Measurements from ENCODE around the gene ANGPTL7.
"Not testable (repeated sequence)": the region's sequence is repeated elsewhere in the genome, so short reads cannot be mapped to it uniquely, and the experiment has no call there.

ANGPTL7 gene

GRCh38 chr1:11151826-11152612, 37.1 kb upstream of the ANGPTL7 start:
- Histone ChIP-seq H3K27ac (ENCODE audit: low read depth, low read length) (no peak overlapping the region), H3K27me3 (ENCODE audit: control insufficient read depth in 5 of 5, insufficient read depth in 4 of 5, low read length in 5 of 5) (no peaks in the 10 kb centered on the region), H3K4me1 (ENCODE audit: control insufficient read depth in 5 of 5, insufficient read depth in 5 of 5, low read length in 5 of 5) (peaks cover 0 to 10% (median 8%) of the 10 kb centered on the region in 5 donors), H3K9ac (ENCODE audit: low read length in 5 of 5) (no peak overlapping the region), H3K36me3 (ENCODE audit: control insufficient read depth in 5 of 5, insufficient read depth in 5 of 5, low read length in 5 of 5) (peaks cover 21 to 80% (median 49%) of the 10 kb centered on the region in 5 donors), H3K9me3 (ENCODE audit: control insufficient read depth in 5 of 5, low read length in 5 of 5) (no peaks in the 10 kb centered on the region), H3K4me3 (ENCODE audit: low read depth in 1 of 5, low read length in 5 of 5) (no peak overlapping the region)

DNA sequence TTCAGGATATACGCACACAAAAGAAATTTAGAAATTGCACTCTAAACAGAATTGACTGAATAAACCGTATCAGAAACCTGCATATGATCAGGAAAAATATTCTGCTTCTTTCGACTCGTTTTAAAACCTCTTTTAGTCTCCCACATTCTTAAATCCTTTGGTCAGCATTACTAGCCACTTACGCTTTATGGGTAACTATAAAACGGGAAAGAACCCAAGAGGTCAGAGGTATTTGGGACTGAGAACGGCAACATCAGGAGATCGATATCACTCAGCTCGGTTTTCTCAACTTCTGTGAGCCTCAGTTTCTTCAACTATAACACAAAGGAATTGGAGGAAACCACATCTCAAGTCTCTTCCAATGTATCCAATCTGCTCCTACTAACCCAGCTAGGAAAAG, 36.4 kb upstream of the ANGPTL7 start:
- H3K27ac ChIP-seq (ENCODE audit: low read depth, low read length) = no peak overlapping the region
- H3K36me3 ChIP-seq (ENCODE audit: control insufficient read depth in 5 of 5, insufficient read depth in 5 of 5, low read length in 5 of 5) = peaks cover 21 to 75% (median 47%) of the 10 kb centered on the region in 5 donors
- no peaks in the 10 kb centered on the region for H3K27me3 ChIP-seq (ENCODE audit: control insufficient read depth in 5 of 5, insufficient read depth in 4 of 5, low read length in 5 of 5)
- H3K9ac ChIP-seq (ENCODE audit: low read length in 5 of 5) = no peak overlapping the region
- H3K4me3 ChIP-seq (ENCODE audit: low read depth in 1 of 5, low read length in 5 of 5) = no peak overlapping the region
- H3K4me1 ChIP-seq (ENCODE audit: control insufficient read depth in 5 of 5, insufficient read depth in 5 of 5, low read length in 5 of 5) = peaks cover 7 to 18% (median 10%) of the 10 kb centered on the region in 5 donors
- no peaks in the 10 kb centered on the region for H3K9me3 ChIP-seq (ENCODE audit: control insufficient read depth in 5 of 5, low read length in 5 of 5)

DNA sequence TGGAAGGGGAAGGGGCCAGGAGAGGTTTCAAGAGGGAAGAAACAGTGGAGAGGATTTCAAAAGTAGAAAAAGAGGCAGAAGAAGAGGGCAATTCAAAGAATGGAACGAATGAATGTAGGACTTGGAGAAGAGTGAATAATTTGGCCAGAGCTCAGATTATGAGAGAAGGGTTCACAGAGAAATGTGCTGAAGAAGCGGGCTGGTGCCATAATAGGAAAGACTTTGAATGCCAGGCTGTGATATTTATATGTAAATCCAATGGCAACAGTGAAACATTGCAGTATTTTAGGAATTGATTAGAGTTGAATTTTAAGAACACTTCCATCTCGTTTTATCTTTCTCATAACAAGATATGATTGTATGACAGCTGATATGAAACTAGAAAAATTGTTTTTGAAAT, 36.0 kb upstream of the ANGPTL7 start:
- Histone ChIP-seq H3K36me3 (ENCODE audit: control insufficient read depth in 5 of 5, insufficient read depth in 5 of 5, low read length in 5 of 5) (peaks cover 21 to 71% (median 47%) of the 10 kb centered on the region in 5 donors), H3K4me1 (ENCODE audit: control insufficient read depth in 5 of 5, insufficient read depth in 5 of 5, low read length in 5 of 5) (peaks cover 8 to 22% (median 15%) of the 10 kb centered on the region in 5 donors), H3K4me3 (ENCODE audit: low read depth in 1 of 5, low read length in 5 of 5) (no peak overlapping the region), H3K27me3 (ENCODE audit: control insufficient read depth in 5 of 5, insufficient read depth in 4 of 5, low read length in 5 of 5) (no peaks in the 10 kb centered on the region), H3K9me3 (ENCODE audit: control insufficient read depth in 5 of 5, low read length in 5 of 5) (no peaks in the 10 kb centered on the region), H3K27ac (ENCODE audit: low read depth, low read length) (no peak overlapping the region), H3K9ac (ENCODE audit: low read length in 5 of 5) (no peak overlapping the region)

DNA sequence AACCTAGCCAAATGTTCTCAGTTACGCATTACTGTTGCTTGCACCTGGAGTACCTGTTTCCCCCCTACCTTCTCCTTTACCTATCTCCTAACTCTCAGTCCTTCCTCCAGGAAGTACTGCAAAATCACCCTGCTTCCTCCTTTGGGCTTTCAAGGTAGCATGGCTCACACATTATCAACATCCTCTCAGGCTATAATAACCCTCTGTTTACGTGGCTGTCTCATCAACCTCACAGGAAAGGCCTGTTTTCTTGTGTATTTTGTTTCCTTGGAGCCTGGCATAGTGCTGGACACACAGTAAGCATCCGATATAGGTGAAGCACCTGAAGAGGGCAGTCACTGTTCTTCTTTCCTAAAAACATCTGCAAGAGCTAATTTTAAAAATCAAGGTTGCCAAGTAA, 32.7 kb upstream of the ANGPTL7 start:
- no peak overlapping the region for H3K27ac ChIP-seq (ENCODE audit: low read depth, low read length)
- H3K27me3 ChIP-seq (ENCODE audit: control insufficient read depth in 5 of 5, insufficient read depth in 4 of 5, low read length in 5 of 5) = no peaks in the 10 kb centered on the region
- no peaks in the 10 kb centered on the region for H3K9me3 ChIP-seq (ENCODE audit: control insufficient read depth in 5 of 5, low read length in 5 of 5)
- H3K9ac ChIP-seq (ENCODE audit: low read length in 5 of 5) = no peak overlapping the region
- H3K36me3 ChIP-seq (ENCODE audit: control insufficient read depth in 5 of 5, insufficient read depth in 5 of 5, low read length in 5 of 5) = peaks cover 16 to 52% (median 31%) of the 10 kb centered on the region in 5 donors
- H3K4me3 ChIP-seq (ENCODE audit: low read depth in 1 of 5, low read length in 5 of 5) = no peak overlapping the region
- peaks cover 8 to 24% (median 22%) of the 10 kb centered on the region in 5 donors for H3K4me1 ChIP-seq (ENCODE audit: control insufficient read depth in 5 of 5, insufficient read depth in 5 of 5, low read length in 5 of 5)

DNA sequence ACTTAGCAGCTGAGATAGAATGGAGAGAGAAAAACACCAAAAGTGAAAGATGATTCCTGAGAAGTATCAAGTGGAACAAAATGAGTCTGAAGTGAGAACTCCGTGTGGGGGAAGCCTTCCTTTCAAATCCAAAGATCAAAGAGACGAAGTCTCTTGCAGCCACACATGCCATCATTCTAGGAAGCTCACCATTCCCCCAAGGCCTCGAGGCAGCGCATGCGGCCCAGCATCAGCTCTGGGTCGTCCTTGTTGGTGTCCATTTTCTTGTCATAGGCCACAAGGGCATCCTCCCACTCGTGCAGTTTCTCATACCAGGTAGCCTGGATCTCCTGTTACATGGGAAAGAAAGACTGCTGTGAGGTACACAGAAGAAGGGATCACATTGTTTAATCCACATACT, 32.2 kb upstream of the ANGPTL7 start:
- Histone ChIP-seq H3K36me3 (ENCODE audit: control insufficient read depth in 5 of 5, insufficient read depth in 5 of 5, low read length in 5 of 5) (peaks cover 16 to 48% (median 31%) of the 10 kb centered on the region in 5 donors), H3K9me3 (ENCODE audit: control insufficient read depth in 5 of 5, low read length in 5 of 5) (no peaks in the 10 kb centered on the region), H3K27me3 (ENCODE audit: control insufficient read depth in 5 of 5, insufficient read depth in 4 of 5, low read length in 5 of 5) (no peaks in the 10 kb centered on the region), H3K27ac (ENCODE audit: low read depth, low read length) (peak overlapping the region; percentile 82), H3K4me1 (ENCODE audit: control insufficient read depth in 5 of 5, insufficient read depth in 5 of 5, low read length in 5 of 5) (peaks cover 8 to 24% (median 22%) of the 10 kb centered on the region in 5 donors), H3K4me3 (ENCODE audit: low read depth in 1 of 5, low read length in 5 of 5) (no peak overlapping the region), H3K9ac (ENCODE audit: low read length in 5 of 5) (no peak overlapping the region)

GRCh38 chr1:11157394-11157793, 31.8 kb upstream of the ANGPTL7 start:
- Histone ChIP-seq H3K27me3 (ENCODE audit: control insufficient read depth in 5 of 5, insufficient read depth in 4 of 5, low read length in 5 of 5) (no peaks in the 10 kb centered on the region), H3K27ac (ENCODE audit: low read depth, low read length) (peak overlapping the region; percentile 82), H3K9ac (ENCODE audit: low read length in 5 of 5) (peak overlapping the region in 1 of 5 donors; percentile 8), H3K9me3 (ENCODE audit: control insufficient read depth in 5 of 5, low read length in 5 of 5) (no peaks in the 10 kb centered on the region), H3K36me3 (ENCODE audit: control insufficient read depth in 5 of 5, insufficient read depth in 5 of 5, low read length in 5 of 5) (peaks cover 16 to 44% (median 30%) of the 10 kb centered on the region in 5 donors), H3K4me1 (ENCODE audit: control insufficient read depth in 5 of 5, insufficient read depth in 5 of 5, low read length in 5 of 5) (peaks cover 8 to 24% (median 22%) of the 10 kb centered on the region in 5 donors), H3K4me3 (ENCODE audit: low read depth in 1 of 5, low read length in 5 of 5) (no peak overlapping the region)

GRCh38 chr1:11157867-11158266, 31.3 kb upstream of the ANGPTL7 start:
- Histone ChIP-seq H3K9ac (ENCODE audit: low read length in 5 of 5) (peak overlapping the region; percentile 14 to 66 (median 47)), H3K27ac (ENCODE audit: low read depth, low read length) (peak overlapping the region; percentile 82), H3K4me3 (ENCODE audit: low read depth in 1 of 5, low read length in 5 of 5) (no peak overlapping the region)

DNA sequence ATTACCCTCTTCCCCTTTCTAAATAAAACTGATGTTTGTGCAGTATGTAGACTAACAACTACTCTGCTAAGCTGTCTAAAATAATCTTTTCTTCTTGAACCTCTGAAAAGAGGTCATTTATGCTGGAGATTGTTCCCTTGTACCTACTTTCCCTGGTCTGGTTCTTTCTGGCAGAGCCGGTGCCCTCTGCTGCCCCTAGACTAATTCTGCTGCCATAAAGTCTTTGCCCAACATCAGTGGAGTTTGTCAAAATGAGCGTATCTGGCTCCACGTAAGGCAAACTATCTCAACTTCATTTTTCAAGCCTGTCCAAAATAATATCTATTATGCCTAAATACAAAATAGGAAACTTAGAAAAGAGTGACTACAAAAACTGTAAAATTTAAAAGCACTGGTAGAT, 30.9 kb upstream of the ANGPTL7 start:
- H3K4me3 ChIP-seq (ENCODE audit: low read depth in 1 of 5, low read length in 5 of 5) = no peak overlapping the region
- H3K4me1 ChIP-seq (ENCODE audit: control insufficient read depth in 5 of 5, insufficient read depth in 5 of 5, low read length in 5 of 5) = peaks cover 8 to 24% (median 22%) of the 10 kb centered on the region in 5 donors
- no peaks in the 10 kb centered on the region for H3K27me3 ChIP-seq (ENCODE audit: control insufficient read depth in 5 of 5, insufficient read depth in 4 of 5, low read length in 5 of 5)
- peak overlapping the region; percentile 82 for H3K27ac ChIP-seq (ENCODE audit: low read depth, low read length)
- H3K9ac ChIP-seq (ENCODE audit: low read length in 5 of 5) = peak overlapping the region in 4 of 5 donors; percentile 32 to 66 (median 49)
- H3K36me3 ChIP-seq (ENCODE audit: control insufficient read depth in 5 of 5, insufficient read depth in 5 of 5, low read length in 5 of 5) = peaks cover 12 to 35% (median 22%) of the 10 kb centered on the region in 5 donors
- no peaks in the 10 kb centered on the region for H3K9me3 ChIP-seq (ENCODE audit: control insufficient read depth in 5 of 5, low read length in 5 of 5)

More at GRCh38 chr1:11157867-11158266, 31.3 kb upstream of the ANGPTL7 start:
- Histone ChIP-seq H3K4me1 (ENCODE audit: control insufficient read depth in 5 of 5, insufficient read depth in 5 of 5, low read length in 5 of 5) (peaks cover 8 to 24% (median 22%) of the 10 kb centered on the region in 5 donors), H3K36me3 (ENCODE audit: control insufficient read depth in 5 of 5, insufficient read depth in 5 of 5, low read length in 5 of 5) (peaks cover 14 to 39% (median 25%) of the 10 kb centered on the region in 5 donors), H3K9me3 (ENCODE audit: control insufficient read depth in 5 of 5, low read length in 5 of 5) (no peaks in the 10 kb centered on the region), H3K27me3 (ENCODE audit: control insufficient read depth in 5 of 5, insufficient read depth in 4 of 5, low read length in 5 of 5) (no peaks in the 10 kb centered on the region)

DNA sequence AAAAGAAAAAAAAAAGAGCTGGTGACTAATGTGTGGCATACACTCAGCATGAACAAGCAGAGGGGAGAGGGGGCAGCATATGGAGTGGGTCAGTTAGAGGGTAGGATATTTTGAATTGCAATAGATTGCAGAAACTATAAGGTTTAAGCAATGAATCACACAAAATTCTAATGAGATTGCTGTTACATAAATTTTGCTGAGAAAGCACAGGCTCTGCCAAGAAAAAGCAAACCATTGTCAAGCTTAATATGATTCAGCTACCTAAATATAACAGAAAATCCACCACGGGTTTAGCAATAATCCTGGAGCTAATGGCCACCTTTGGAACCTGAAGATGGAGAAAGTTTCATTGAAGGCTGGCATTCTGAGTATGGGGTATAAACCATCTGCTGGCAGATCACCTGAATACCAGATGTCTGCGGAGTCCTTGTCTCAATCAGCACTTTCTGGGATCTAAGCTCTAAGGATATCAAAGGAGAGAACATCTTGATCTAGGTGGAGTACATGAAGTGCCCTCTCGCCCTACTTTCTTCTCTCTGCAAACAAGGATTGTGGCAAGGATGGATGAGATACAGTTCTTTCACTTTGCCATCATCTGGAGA, 30.3 kb upstream of the ANGPTL7 start:
- H3K27ac ChIP-seq (ENCODE audit: low read depth, low read length) = peak overlapping the region; percentile 82
- no peak overlapping the region for H3K9ac ChIP-seq (ENCODE audit: low read length in 5 of 5)
- peaks cover 12 to 31% (median 22%) of the 10 kb centered on the region in 5 donors for H3K36me3 ChIP-seq (ENCODE audit: control insufficient read depth in 5 of 5, insufficient read depth in 5 of 5, low read length in 5 of 5)
- peaks cover 8 to 24% (median 22%) of the 10 kb centered on the region in 5 donors for H3K4me1 ChIP-seq (ENCODE audit: control insufficient read depth in 5 of 5, insufficient read depth in 5 of 5, low read length in 5 of 5)
- H3K27me3 ChIP-seq (ENCODE audit: control insufficient read depth in 5 of 5, insufficient read depth in 4 of 5, low read length in 5 of 5) = no peaks in the 10 kb centered on the region
- H3K4me3 ChIP-seq (ENCODE audit: low read depth in 1 of 5, low read length in 5 of 5) = no peak overlapping the region
- no peaks in the 10 kb centered on the region for H3K9me3 ChIP-seq (ENCODE audit: control insufficient read depth in 5 of 5, low read length in 5 of 5)

DNA sequence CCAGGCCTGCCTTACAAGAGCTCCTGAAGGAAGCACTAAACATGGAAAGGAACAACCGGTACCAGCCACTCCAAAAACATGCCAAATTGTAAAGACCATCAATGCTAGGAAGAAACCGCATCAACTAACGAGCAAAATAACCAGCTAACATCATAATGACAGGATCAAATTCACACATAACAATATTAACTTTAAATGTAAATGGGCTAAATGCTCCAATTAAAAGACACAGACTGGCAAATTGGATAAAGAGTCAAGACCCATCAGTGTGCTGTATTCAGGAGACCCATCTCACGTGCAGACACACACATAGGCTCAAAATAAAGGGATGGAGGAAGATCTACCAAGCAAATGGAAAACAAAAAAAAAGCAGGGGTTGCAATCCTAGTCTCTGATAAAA, 26.4 kb upstream of the ANGPTL7 start:
- H3K9me3 ChIP-seq (ENCODE audit: control insufficient read depth in 5 of 5, low read length in 5 of 5); H3K27ac ChIP-seq (ENCODE audit: low read depth, low read length); H3K4me3 ChIP-seq (ENCODE audit: low read depth in 1 of 5, low read length in 5 of 5); H3K27me3 ChIP-seq (ENCODE audit: control insufficient read depth in 5 of 5, insufficient read depth in 4 of 5, low read length in 5 of 5); H3K9ac ChIP-seq (ENCODE audit: low read length in 5 of 5): not testable (repeated sequence)
- peaks cover 0 to 16% (median 5%) of the 10 kb centered on the region in 5 donors for H3K36me3 ChIP-seq (ENCODE audit: control insufficient read depth in 5 of 5, insufficient read depth in 5 of 5, low read length in 5 of 5)
- peaks cover 2 to 15% (median 14%) of the 10 kb centered on the region in 5 donors for H3K4me1 ChIP-seq (ENCODE audit: control insufficient read depth in 5 of 5, insufficient read depth in 5 of 5, low read length in 5 of 5)
